Choroid plexus epithelial cell (primary cell): ENCODE results near the gene GGTA1.

Source experiments
- DNase-seq: peaks from one replicate; pipeline ENCODE4 v3.0.0-alpha.2; 2010; ENCODE audit warnings: low read depth
- H3K4me3 ChIP-seq: 2 replicates; pipeline ENCODE4 v1.5.1; 2011; ENCODE audit warnings: low read depth, mild to moderate bottlenecking, control low read depth, low read length, moderate library complexity
- TF ChIP-seq, protein P1 (sequence below): conservative IDR thresholded peaks from 2 replicates; pipeline ENCODE4 v1.5.1; 2011; ENCODE audit warnings: low read depth, mild to moderate bottlenecking, control low read depth, inconsistent platforms, low read length, moderate library complexity

GGTA1 gene

GRCh38 chr9:121478816-121479676 is 20.6 kb downstream of the GGTA1 start:
- H3K4me3 ChIP-seq, result no peak overlapping the region
- DNase-seq, result peak; percentile 29
- TF ChIP-seq, protein P1, sequence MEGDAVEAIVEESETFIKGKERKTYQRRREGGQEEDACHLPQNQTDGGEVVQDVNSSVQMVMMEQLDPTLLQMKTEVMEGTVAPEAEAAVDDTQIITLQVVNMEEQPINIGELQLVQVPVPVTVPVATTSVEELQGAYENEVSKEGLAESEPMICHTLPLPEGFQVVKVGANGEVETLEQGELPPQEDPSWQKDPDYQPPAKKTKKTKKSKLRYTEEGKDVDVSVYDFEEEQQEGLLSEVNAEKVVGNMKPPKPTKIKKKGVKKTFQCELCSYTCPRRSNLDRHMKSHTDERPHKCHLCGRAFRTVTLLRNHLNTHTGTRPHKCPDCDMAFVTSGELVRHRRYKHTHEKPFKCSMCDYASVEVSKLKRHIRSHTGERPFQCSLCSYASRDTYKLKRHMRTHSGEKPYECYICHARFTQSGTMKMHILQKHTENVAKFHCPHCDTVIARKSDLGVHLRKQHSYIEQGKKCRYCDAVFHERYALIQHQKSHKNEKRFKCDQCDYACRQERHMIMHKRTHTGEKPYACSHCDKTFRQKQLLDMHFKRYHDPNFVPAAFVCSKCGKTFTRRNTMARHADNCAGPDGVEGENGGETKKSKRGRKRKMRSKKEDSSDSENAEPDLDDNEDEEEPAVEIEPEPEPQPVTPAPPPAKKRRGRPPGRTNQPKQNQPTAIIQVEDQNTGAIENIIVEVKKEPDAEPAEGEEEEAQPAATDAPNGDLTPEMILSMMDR, result no peak

- TF ChIP-seq, protein P1, result no peak
- no peak for DNase-seq
Measured at GRCh38 chr9:121476156-121476555, 23.5 kb downstream of the GGTA1 start.

DNA sequence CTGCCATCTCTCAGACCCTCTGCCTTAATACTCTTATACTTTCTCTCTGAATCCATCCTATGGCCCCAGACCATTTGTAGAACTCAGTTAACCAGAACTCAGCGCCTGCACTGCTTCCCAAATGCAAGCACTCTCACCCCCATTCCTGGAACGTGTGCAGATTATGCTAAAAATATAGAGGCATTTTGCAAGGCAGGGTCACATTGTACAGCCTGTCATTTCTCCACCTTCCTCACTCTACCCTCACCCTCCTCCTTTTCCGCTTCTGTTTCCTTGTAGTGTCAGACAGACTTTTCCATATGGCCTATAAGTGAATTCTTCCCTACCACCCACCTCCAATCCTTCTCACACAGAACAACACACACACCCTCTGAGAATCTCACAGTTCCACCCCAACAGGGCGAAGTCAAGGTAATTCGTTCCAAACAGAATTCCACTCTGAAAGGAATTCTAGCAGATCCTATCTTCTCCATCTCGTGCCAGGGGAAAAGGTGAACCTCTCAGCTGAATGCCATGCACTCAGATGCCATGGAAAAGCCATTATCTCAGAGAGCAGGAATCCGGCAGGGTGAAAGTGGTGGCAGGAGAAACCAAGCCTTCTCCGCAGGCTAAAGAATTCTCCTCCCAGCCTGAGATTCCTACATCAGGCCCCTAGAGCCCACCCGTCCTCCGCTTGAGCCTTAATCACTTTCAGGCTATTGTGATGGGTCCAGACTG is 25.3 kb downstream of the GGTA1 start:
- DNase-seq, result no peak
- TF ChIP-seq, protein P1, result no peak
- H3K4me3 ChIP-seq, result no peak overlapping the region

More at GRCh38 chr9:121476156-121476555, 23.5 kb downstream of the GGTA1 start:
- H3K4me3 ChIP-seq, result no peak overlapping the region

DNA sequence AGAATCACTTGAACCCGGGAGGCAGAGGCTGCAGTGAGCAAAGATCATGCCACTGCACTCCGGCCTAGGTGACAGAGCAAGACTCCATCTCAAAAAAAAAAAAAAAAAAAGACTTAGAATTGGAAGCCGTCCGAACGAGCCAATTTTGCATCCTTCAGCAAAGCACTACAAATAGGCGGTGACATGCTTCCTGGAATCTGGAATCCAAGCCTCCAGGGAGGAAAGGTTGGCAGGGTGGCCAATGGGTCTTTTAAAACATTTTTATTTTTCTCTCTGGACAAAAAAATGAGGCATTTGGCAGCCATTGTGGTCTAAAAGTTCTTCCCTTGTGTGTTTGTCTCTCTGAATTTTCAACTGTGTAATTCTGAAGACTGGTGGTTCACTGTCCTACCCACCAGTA is 26.4 kb downstream of the GGTA1 start:
- no peak overlapping the region for H3K4me3 ChIP-seq
- DNase-seq, result no peak
- TF ChIP-seq, protein P1, result no peak

GRCh38 chr9:121472446-121472845 is 27.2 kb downstream of the GGTA1 start:
- no peak for DNase-seq
- no peak overlapping the region for H3K4me3 ChIP-seq
- TF ChIP-seq, protein P1, result no peak

DNA sequence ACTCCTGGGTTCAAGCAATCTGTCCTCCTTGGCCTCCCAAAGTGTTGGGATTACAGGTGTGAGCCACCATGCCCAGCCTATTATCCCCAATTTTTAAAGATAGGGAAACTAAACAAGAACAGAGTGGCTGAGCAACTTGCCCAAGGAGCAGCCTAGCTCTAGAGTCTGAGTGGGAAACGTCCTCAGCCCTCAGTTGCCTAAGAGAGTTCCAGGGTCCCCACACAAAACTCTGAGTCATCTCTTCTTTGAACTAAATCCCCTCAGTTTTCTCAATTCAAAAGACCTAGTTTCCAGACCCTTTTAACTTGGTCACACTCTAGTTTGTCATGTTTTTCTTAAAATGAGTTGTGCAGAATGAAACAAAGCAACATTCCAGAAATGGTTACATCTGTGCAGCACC is 33.5 kb downstream of the GGTA1 start:
- TF ChIP-seq, protein P1, result no peak
- DNase-seq, result no peak
- H3K4me3 ChIP-seq, result no peak overlapping the region
